Right hindlimb (tissue), 1 donor: ENCODE data around the gene GPX2.

ENCODE experiments used
- DNase-seq: peaks from one replicate; pipeline ENCODE4 v3.0.0-alpha.2; 2018

The GPX2 gene

GRCh38 chr14:64910847-64911495 is 31.6 kb downstream of the GPX2 start:
- no peak for DNase-seq

GRCh38 chr14:64906022-64906421 is 36.5 kb downstream of the GPX2 start:
- DNase-seq, result no peak

- DNase-seq, result no peak
Observed at GRCh38 chr14:64899958-64900357, 42.6 kb downstream of the GPX2 start.

- no peak for DNase-seq
Observed at GRCh38 chr14:64891839-64892375, 50.6 kb downstream of the GPX2 start.

GRCh38 chr14:64891173-64891838 is 51.2 kb downstream of the GPX2 start:
- DNase-seq, result no peak

- DNase-seq, result no peak
Observed at GRCh38 chr14:64889352-64889751, 53.2 kb downstream of the GPX2 start.
